Hepatocyte (in vitro differentiated cells): ENCODE measurements around the gene LARP7. TPM values are rescaled to one million over a fixed set of nuclear protein-coding genes. Genes with fewer than 3 reads are reported as not detected.

Source experiments
- DNase-seq: peaks from one replicate; pipeline ENCODE4 v3.0.0-alpha.2; 2016; ENCODE audit warnings: low spot score
- H2AFZ ChIP-seq: fragments of 200-600 bp; sonication (generic); 2 replicates; pipeline ENCODE4 v1.6.0; 2016; ENCODE audit warnings: antibody characterized with exemption, mild to moderate bottlenecking
- H3K27ac ChIP-seq: fragments of 200-600 bp; sonication (generic); 2 replicates; pipeline ENCODE4 v1.5.1; 2016; ENCODE audit warnings: mild to moderate bottlenecking
- H3K27me3 ChIP-seq: fragments of 200-600 bp; sonication (generic); 2 replicates; pipeline ENCODE4 v1.6.1; 2016
- H3K36me3 ChIP-seq: fragments of 200-600 bp; sonication (generic); replicated peaks from 2 replicates; pipeline ENCODE4 v1.5.1; 2016; ENCODE audit warnings: low read depth; ENCODE audit not compliant: insufficient read depth
- H3K4me1 ChIP-seq: fragments of 200-600 bp; sonication (generic); 2 replicates; pipeline ENCODE4 v1.5.1; 2016; ENCODE audit warnings: mild to moderate bottlenecking, moderate library complexity; ENCODE audit not compliant: insufficient read depth
- H3K4me2 ChIP-seq: fragments of 200-600 bp; sonication (generic); 2 replicates; pipeline ENCODE4 v1.6.0; 2016
- H3K4me3 ChIP-seq: fragments of 200-600 bp; sonication (generic); 2 replicates; pipeline ENCODE4 v1.5.1; 2016; ENCODE audit warnings: mild to moderate bottlenecking
- H3K79me2 ChIP-seq: fragments of 200-600 bp; sonication (generic); 2 replicates; pipeline ENCODE4 v1.6.0; 2017; ENCODE audit warnings: mild to moderate bottlenecking
- H3K9me2 ChIP-seq: fragments of 200-600 bp; sonication (generic); replicated peaks from 2 replicates; pipeline ENCODE4 v1.6.0; 2017; ENCODE audit warnings: mild to moderate bottlenecking; ENCODE audit not compliant: insufficient read depth
- H3K9me3 ChIP-seq: fragments of 200-600 bp; sonication (generic); 2 replicates; pipeline ENCODE4 v1.5.1; 2016; ENCODE audit warnings: low read depth, mild to moderate bottlenecking
- H4K20me1 ChIP-seq: fragments of 200-600 bp; sonication (generic); 2 replicates; pipeline ENCODE4 v1.6.0; 2016; ENCODE audit warnings: mild to moderate bottlenecking; ENCODE audit not compliant: insufficient read depth, poor library complexity, severe bottlenecking
- CTCF ChIP-seq: fragments of 200-600 bp; sonication (generic); IDR thresholded peaks from 2 replicates; pipeline ENCODE4 v1.5.1; 2016; ENCODE audit warnings: antibody characterized with exemption, mild to moderate bottlenecking; ENCODE audit not compliant: poor library complexity
- EZH2 ChIP-seq: fragments of 200-600 bp; sonication (generic); IDR thresholded peaks from 2 replicates; pipeline ENCODE4 v1.6.1; 2016; ENCODE audit warnings: antibody characterized with exemption, mild to moderate bottlenecking, borderline replicate concordance
- EZH2phosphoT487 ChIP-seq: fragments of 200-600 bp; sonication (generic); IDR thresholded peaks from one replicate; pipeline ENCODE4 v1.6.1; 2018; ENCODE audit warnings: antibody characterized with exemption, mild to moderate bottlenecking, low read depth, moderate library complexity; ENCODE audit not compliant: unreplicated experiment, severe bottlenecking
- whole genome bisulfite sequencing: methylation state at CpG from one replicate; pipeline ENCODE4 v1.1.6; 2016; ENCODE audit warnings: low lambda C conversion rate; ENCODE audit errors: missing lambda C conversion rate; 5-methylcytosine and 5-hydroxymethylcytosine counted together
- microRNA counts: library from miRNA; unstranded; fragments of <30 nt; microRNA quantifications from one replicate; lab custom pipeline; 2017
- microRNA-seq: library from miRNA; unstranded; fragments of <30 nt; microRNA quantifications from one replicate; pipeline ENCODE4, GENCODE V29; 2017
- polyA plus RNA-seq: library from polyadenylated mRNA; unstranded; fragments of >200 nt; fragmentation: Nextera tagmentation; extraction: Ambion mirVana; gene quantifications from 2 replicates; pipeline ENCODE4 v1.2.1, GENCODE V29; 2016
- small RNA-seq: library from RNA; depleted of rRNA; stranded (forward); fragments of <200 nt; gene quantifications from one replicate; pipeline ENCODE3, GENCODE V24; 2014
- total RNA-seq: library from RNA; depleted of rRNA; stranded (reverse); fragments of >200 nt; gene quantifications from 2 replicates; pipeline ENCODE4 v1.2.3, GENCODE V29; 2014

LARP7 gene
- total and polyA plus RNA-seq, 2 experiments from 2014 or later = 36.0 to 42.8 TPM

GRCh38 chr4:112706840-112707207 is 69.9 kb downstream of the LARP7 start:
- Histone ChIP-seq H3K9me3 (no peaks in the 10 kb centered on the region), H2AFZ (no peak overlapping the region), H3K36me3 (no peaks in the 10 kb centered on the region), H3K79me2 (no peaks in the 10 kb centered on the region), H3K4me3 (no peak overlapping the region), H3K4me2 (peak overlapping the region; percentile 98), H4K20me1 (no peaks in the 10 kb centered on the region), H3K4me1 (peaks cover 9% of the 10 kb centered on the region), H3K27me3 (peaks cover 71% of the 10 kb centered on the region), H3K27ac (no peak overlapping the region), H3K9me2 (no peaks in the 10 kb centered on the region)
- TF ChIP-seq EZH2 = no peak
- no peak for TF ChIP-seq CTCF
- no peak for TF ChIP-seq EZH2phosphoT487
- WGBS = 8% methylated on average over 4 of the region's 4 CpGs
- DNase-seq = no peak

MicroRNAs encoded within 50 kb of the gene (microRNA counts, 767-probe panel; counts per million panel counts)
- microRNA hsa-miR-302a-3p (lab: Ali Mortazavi, UCI) = not detected
- not detected for microRNA hsa-miR-302b-3p (lab: Ali Mortazavi, UCI)
- not detected for microRNA hsa-miR-302c-3p (lab: Ali Mortazavi, UCI)
- 7,134 counts per million, percentile 40 among the panel's probes with 10 or more counts for microRNA hsa-miR-302d-3p (lab: Ali Mortazavi, UCI)
- microRNA hsa-miR-367-3p (lab: Ali Mortazavi, UCI) = not detected

Small RNA genes lying within 50 kb of the gene (microRNA-seq; reads per million reads assigned to microRNA genes)
- 1,302 reads per million, percentile 81 among the genes with 10 or more reads in this experiment for gene MIR302A
- gene MIR302B = 1,157 reads per million, percentile 81 among the genes with 10 or more reads in this experiment
- 351 reads per million, percentile 70 among the genes with 10 or more reads in this experiment for gene MIR302C
- 1,001 reads per million, percentile 79 among the genes with 10 or more reads in this experiment for gene MIR302D
- not detected for gene MIR367

Small RNA genes lying within 50 kb of the gene (small RNA-seq; reads per million reads assigned to genes)
- 3.5 reads per million, percentile 91 among the genes with 10 or more reads in this experiment for gene MIR302A
- 0.37 reads per million, percentile 20 among the genes with 10 or more reads in this experiment for gene MIR302C
- 0.90 reads per million, percentile 67 among the genes with 10 or more reads in this experiment for gene MIR302D
- not detected for gene MIR367
- gene WRBP1 = not detected

Other genes starting within 250 kb of the LARP7 start
- 0.20 TPM in 1 of 2 replicates, not detected in the other for gene NEUROG2, start 121.0 kb upstream of the LARP7 start, total RNA-seq
- 0.39 TPM in 1 of 2 replicates, not detected in the other for gene NEUROG2, start 121.0 kb upstream of the LARP7 start, polyA plus RNA-seq
- 9.9 and 20.5 TPM in 2 replicates for gene ZGRF1, start 234 bp upstream of the LARP7 start, total RNA-seq
- 1.2 and 3.3 TPM in 2 replicates for gene ZGRF1, start 234 bp upstream of the LARP7 start, polyA plus RNA-seq